ENCODE measurements around the gene SCP2.

The SCP2 gene

GRCh38 chr1:52927212-52928014 is at the start of gene SCP2:
Gene SCP2 (plus strand): TSS chr1:52927276. CDS start chr1:52927397, 121 bp downstream.
- no peak for DNase-seq

- DNase-seq = no peak
Observed at GRCh38 chr1:52877554-52877953, 49.5 kb upstream of the SCP2 start.

GRCh38 chr1:52880206-52880605 is 46.9 kb upstream of the SCP2 start:
- no peak for DNase-seq

DNA sequence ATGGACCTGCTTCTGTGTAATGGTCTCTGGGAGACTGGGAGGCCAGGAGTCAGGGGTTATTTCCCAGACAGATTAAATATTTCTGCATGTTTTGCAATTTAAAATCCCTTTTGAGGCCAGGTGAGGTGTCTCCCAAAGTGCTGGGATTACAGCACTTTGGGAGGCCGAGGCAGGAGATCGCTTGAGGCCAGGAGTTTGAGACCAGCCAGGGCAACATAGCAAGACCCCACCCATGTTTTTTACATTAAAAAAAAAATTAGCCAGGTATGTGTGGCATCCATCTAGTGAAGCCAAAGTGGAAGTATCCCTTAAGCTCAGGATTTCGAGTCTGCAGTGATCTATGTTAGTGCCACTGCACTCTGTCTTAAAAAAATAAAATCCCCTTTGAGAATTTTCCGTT is 39.6 kb upstream of the SCP2 start:
- no peak for DNase-seq

GRCh38 chr1:52892424-52893215 is 34.5 kb upstream of the SCP2 start:
- DNase-seq = no peak

GRCh38 chr1:52899445-52899894 is 27.6 kb upstream of the SCP2 start:
- no peak for DNase-seq

DNA sequence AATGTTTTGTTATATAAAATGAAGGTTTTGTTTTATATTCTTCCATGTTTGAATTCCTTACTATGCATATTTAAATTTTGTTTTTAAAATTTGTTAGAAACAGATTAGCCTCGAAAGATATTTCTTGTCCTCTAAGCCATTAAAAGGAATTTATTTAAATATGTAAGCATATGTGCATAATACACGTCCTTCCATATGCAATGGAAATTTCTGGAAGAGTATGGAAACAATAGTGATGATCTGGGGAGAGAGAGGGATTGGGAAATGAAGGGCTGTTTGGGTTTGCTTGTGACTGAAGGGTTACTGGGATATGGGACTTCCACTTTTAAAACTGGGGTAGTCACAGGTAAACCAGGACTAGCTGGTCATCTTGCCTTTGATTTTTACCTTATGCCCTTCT is 26.7 kb upstream of the SCP2 start:
- no peak for DNase-seq

DNA sequence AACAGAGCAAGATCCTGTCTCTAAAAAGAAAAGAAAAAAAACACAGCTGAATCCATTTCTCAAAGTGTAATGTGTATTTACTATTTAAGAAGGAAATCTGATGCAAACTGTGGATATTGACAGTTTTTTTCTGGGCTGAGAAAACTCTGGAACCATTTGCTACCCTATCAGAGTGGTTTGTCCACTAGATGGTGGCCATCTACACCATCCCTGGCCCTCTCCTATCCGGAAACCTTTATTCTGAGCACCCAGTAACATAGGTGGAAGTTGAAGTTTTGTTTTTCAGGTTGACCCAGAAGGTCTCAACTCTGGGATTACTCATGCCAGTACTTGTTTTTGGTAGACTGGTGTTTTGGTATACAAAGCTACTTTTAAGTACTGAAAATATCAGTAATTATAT is 25.7 kb upstream of the SCP2 start:
- no peak for DNase-seq

DNA sequence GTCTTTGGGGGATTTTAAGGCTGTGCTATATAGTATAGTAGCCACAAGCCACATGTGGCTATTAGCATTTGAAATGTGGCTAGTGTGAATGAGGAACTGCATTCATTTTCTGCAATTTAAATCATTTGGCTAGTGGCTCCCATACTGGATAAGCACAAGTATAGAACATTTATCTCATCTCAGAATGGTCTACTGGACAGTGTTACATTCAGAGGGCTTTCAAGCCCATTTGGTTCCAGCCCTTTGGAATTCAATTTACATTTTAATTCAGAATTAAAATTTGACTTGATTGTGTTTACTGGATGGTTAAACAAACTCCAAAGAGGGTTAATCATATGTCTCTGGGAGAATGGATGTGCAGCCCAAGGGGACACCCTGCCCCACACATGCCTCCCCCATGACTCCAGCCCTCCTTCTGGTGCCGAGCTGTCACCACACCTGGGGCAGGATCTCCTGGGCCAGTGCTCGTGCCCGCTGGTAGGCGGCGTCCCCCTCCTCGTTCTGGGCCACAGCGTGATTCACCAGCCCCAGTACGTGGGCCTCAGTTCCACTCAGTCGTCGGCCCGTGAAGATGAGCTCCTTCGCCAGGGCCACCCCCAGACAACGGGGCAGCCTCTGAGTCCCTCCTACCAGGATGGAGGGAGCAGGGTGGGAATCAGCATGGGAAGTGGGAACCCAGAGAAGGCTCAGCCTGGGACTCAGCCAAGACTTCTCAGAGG is 22.7 kb upstream of the SCP2 start:
- DNase-seq = no peak

DNA sequence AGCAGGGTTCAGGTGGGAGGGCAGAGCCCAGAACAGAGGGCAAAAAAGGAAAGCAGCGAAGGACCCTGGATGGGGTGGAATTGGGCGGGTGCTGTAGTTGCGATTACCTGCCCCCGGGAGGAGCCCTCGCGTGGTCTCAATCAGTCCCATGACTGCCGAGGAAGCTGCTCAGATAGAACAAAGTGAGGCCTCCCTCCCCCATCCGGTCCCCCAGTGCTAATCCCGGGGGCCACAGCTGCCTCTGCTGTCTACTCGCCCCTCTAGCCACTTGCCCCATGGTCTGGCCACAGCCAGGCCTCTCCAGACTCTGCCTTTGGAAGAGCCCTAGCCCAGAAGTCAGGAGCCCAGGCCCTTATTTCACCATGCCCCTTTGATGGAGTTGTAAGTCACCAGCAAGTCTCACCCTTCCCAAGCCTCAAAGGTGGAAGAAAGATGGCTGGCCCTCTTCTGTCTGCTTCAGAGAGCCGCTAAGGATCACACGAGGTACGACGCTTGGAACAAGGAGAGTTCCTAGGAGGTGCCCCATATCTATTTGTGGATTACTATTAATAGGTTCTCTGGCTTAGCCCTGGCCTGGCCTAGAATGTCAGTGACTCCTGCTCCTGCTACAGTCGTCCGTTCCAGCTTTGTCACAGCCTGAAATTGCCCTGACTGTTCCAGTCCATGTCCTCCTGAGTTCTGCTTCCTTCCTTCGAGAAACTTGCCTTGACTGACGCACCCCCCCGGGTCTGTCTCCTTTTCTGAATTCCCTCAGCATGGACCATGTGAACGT is 22.0 kb upstream of the SCP2 start:
- DNase-seq = no peak

DNA sequence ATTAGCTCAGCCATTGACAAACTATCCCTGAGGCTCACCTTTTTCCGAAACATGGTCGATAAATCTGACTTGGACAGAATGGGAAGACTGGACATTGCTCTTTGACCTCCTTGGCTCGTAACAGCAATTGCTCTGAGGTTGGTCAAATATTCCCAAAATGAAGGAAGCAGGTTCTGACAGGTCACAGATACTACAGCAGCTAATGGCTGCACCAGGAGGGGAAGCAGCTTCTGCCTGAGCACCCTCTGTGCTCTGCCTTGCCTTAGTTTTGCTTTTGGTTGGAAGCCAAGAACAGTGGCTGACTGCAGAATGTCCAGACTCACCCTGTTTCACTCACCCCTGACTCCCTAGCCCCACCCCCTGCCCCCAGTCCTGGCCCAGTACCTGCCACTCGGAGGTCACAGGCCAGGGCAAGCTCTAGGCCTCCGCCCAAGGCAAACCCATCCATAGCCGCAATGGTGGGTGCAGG is 20.9 kb upstream of the SCP2 start:
- no peak for DNase-seq

DNA sequence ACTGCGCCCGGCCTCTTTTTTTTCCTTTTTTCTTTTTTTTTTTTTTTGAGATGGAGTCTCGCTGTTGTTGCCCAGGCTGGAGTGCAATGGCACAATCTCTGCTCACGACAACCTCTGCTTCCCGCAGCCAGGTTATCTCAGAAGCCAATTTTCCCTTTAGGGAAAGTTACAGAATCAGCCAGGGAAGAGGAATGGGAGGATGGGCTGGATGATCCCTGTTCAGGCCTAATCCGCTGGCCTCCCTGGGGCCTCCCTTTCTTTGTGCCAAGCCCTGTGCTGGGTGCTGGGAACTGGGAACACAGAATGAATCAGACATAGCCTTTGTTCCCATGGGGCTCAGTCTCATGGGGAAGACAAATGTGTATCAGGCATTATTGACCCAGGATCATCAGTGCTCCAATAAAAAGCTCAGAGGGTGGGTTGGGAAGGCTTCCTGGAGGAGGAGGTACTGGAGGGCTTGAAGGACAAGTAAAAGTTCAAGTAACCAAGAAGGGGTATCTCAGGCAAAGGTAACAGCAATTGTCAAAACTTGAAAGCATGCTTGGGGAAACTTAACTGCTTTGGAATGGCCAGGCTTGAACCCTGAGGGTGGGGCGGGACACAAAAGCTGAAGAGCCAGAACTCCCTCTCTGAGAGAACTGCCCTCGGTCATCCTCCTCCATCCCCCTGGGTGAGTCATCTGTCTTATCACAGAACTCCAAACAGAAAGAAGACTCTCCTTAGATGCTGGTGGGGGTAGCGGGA is 19.8 kb upstream of the SCP2 start:
- DNase-seq = no peak

GRCh38 chr1:52907812-52908153 is 19.3 kb upstream of the SCP2 start:
- no peak for DNase-seq

- no peak for DNase-seq
Observed at GRCh38 chr1:52911541-52911940, 15.5 kb upstream of the SCP2 start.

- no peak for DNase-seq
Observed at GRCh38 chr1:52913014-52913413, 14.1 kb upstream of the SCP2 start.

DNA sequence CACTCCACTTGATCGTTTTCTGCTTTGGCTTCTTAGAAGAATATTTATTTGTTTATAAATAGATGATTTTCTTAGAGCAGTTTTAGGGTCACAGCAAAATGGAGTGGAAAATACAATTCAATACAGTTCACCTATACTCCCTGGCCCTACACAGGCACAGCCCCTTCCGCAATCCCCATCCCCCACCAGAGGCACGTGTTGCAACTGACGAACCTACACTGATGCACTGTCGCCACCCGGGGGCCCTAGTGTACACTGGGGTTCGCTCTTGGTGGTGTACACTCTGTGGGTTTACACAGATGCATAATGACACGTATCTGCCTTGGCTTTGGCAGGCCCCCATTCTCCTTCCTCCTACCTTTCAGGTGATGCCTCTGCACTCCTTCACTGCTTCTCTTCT is 13.5 kb upstream of the SCP2 start:
- no peak for DNase-seq

- no peak for DNase-seq
Observed at GRCh38 chr1:52914463-52914862, 12.6 kb upstream of the SCP2 start.

DNA sequence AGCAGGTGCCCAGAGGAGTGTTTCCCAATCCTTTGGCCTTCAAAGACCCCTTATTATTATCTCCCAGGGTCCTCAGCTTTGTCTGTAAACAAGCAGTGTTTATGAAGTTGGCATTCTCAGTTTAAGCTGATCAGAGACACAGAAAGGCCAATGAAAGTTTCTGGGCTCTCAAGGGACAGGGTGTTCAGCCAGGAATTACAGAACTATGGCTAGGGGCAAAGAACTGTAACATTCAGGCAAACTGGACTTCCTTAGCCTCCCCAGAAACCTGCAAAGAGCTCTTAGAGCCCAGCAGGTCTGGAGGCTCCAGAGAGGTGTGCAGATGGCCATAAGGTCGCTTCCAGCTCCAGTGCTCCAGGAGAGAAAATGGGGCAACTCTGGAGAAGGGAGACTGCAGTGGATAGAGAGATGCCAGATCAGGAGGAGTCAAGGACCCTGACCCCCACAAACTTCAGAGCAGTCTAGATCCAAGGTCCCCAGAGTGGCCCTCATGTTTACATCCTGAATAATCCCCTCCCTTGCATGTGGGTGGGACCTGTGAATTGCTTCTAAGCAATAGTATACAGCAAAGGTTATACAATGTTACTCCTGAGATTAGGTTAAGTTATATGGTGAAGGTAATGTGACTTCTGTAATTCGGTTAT is 11.7 kb upstream of the SCP2 start:
- DNase-seq = no peak

DNA sequence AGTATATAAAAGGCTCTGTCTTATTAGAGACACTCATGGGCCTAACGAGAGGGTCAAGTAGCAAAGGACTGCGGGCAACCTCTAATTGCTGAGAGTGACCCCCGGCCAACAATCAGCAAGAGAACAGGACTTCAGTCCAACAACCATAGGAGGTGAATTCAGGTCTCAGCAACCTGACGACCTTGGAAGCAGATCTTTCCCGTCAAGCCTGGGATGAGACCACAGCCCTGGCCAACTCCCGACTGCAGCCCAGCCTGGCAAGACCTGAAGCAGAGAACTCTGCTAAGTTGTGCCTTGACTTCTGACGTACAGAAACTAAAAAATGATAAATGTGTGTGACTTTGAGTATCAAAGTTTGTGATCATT is 11.2 kb upstream of the SCP2 start:
- no peak for DNase-seq

DNA sequence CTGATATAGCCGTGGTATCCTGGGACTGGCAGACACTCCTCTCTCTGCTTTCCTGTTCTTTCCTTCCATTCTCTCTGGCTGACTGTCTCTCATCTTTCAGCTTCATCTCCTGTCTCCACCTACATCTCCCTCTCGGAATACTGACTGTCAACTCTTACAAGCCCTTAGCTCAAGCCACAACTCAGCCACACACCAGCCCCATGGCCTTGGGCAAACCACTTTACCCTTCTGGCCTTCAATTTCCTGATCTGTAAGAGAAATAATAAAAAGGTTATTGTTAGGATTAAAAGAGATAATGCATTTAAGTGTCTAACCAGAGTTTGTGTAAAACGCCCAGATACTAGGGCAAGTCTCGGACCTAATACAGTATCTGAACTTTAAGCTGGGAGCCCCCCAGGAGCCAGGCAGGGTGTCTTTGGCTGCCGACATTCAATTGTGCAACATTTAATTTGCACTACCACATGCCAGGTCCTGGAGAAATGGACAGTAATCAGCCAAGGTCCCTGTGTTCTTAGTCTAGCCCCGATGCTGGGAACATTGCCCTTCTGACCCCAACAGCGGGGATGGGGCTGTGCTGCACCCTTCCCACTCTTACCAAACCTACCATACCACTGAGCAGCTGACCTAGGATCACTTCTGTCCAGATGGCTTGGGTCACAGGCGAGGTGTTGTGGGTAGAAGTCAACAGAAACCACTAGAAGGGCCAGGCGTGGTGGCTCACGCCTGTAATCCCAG is 10.7 kb upstream of the SCP2 start:
- no peak for DNase-seq

DNA sequence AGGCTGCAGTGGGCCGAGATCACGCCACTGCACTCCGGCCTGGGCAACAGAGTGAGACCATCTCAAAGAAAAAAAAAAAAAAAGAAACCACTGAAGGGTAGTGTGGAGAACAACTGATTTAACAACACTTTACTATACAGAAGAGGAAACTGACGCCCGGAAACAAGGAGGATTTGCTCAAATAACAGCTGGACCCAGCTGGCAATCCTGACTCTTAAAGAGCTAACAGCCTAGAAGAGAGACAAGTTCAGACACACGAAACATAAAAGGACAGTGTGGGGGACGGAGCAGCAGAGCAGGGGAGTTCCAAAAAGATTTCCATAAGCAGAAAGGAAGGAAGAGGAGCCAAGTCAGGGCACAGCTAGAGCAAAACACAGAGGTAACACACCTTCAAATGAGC is 9.9 kb upstream of the SCP2 start:
- no peak for DNase-seq
